Inferior parietal cortex (tissue), 1 donor: Measurements from ENCODE around the gene SKAP1.
"Not testable (repeated sequence)": the region's sequence is repeated elsewhere in the genome, so short reads cannot be mapped to it uniquely, and the experiment has no call there.

Experiments
- DNase-seq: peaks from one replicate; pipeline ENCODE4 v3.0.0-alpha.2; 2016; ENCODE audit errors: extremely low spot score

The SKAP1 gene

DNA sequence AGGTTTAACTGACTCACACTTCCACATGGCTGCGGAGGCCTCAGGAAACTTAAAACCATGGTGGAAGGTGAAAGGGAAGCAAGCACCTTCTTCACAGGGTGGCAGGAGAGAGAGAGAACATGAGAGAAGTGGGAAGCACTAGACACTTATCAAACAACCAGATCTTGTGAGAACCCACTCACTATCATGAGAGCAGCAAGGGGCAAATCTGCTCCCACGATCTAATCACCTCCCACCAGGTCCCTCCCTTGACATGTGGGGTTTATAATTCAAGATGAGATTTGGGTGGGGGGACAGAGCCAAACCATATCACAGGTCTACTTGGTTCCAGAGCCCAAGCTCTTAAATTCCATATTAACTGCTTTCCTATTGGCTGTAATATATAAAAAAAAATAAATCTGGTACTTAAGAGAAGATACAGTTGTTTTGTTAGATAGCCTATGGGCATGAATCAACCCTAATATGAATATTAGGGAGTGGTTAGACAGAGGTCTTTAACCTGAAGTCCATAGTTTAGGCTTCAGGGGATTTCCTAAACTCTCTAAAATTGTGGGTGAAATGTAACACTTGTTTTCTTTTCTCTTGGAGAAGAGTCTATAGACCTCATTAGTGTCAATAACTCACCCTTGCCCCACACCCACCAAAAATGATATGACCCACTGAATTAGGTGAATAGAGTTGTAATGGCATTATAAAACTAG, 56.7 kb downstream of the SKAP1 start:
- DNase-seq: no peak

GRCh38 chr17:48368967-48369366, 61.0 kb downstream of the SKAP1 start:
- not testable (repeated sequence) for DNase-seq

DNA sequence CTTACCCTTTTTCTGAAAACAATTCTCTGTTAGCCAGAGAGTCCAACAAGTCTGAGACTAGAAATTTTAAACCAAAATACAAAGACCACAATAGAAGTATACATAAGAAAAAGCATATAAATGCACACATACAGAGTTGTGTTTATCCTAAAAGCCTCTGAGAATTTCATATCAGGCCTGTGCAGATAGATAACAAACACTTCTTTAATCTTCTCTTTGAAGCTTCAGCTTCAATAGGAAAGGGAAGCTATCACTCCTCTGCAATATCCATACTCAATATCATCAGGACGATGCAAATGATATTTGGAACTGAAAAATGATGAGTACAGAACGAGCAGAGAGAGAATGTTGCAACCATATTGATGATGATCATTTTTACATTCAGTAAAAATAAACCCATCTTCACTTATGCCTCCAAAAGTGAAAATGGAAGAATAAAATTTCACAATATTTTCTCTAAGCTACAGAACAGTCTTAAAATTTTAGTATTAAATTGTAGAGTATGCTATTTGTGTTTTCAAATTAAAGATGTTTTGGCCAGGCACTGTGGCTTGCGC, 61.6 kb downstream of the SKAP1 start:
- DNase-seq: no peak

DNA sequence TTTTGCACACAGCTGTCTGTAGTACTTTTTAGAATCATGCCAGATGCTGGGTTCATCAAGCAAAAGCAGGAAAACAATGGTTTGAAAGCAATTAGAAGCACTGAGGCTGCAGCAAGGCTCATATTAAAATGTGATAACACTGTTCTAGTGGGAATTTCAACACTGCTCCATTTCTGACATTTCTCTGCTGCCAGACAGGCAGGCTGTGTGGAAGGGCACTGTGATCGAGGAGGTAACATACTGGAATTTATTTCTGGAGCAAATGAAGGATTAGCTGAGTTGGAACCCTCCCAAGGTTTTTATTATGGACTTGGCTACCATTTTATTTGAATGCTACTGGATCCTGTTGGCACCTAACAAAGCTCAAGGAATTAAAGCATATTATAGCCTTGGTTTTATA, 66.9 kb downstream of the SKAP1 start:
- DNase-seq: no peak

DNA sequence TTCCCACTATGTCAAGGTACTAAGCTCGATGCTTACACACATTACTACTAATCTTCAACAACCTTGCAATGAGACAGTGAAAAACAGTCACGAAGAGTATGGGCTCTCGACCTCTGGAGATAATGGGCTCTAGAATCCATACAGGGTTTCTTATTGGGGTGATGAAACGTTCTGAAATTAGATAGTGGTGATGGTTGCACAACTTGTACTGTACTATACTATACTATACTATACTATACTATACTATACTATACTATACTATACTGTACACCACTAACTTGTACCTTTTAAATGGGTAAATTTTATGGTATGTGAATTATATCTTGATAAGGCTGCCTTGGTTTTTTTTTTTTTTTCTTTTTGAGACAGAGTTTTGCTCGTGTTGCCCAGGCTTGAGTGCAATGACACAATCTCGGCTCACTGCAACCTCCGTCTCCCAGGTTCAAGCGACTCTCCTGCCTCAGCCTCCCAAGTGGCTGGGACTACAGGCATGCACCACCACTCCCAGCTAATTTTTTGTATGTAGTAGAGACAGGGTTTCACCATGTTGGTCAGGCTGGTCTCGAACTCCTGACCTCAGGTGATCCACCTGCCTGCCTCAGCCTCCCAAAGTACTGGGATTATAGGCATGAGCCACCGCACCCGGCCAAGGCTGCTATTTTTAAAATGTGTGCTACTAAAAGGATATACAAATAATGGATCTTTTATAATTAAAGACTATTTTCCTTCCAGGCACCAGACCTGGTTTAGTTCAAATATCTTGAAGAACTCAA, 69.0 kb downstream of the SKAP1 start:
- not testable (repeated sequence) for DNase-seq

DNA sequence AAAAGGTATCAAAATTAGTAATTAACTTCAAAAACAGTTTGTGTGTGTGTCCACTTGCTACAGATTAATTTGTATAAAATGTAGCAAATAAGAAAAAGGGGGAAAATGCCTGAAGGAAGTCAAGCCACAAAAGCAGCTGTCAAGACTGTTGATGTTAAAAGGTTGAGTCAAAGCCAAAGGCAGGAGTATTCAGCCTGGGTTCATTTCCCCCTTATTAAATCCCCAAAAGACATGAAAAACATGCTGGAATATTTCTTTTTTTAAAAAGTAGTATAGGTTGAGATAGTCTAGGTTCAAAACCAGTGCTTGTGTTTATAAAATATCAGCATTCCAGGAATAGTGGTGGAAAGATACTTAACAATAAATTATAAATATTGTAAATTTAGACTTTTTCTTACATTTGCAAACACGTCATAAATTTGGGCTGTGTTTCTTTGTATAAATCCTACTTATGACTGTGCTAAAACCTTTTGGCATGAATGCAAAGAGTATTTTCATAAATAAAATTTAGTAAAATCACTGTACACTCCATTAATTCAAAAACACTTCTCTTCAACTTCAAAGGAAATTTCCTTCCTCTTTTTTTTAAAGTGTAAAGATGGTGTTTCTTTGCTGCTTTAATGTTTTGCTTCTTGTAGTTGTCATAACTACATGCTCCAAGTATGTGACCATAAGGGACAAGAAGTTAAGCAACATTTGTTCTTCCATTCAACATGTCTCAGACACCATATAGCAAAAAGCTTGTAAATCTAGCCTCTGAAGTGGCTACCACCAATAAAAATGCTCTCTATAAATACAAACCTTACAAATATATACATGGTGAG, 72.0 kb downstream of the SKAP1 start:
- DNase-seq: no peak

DNA sequence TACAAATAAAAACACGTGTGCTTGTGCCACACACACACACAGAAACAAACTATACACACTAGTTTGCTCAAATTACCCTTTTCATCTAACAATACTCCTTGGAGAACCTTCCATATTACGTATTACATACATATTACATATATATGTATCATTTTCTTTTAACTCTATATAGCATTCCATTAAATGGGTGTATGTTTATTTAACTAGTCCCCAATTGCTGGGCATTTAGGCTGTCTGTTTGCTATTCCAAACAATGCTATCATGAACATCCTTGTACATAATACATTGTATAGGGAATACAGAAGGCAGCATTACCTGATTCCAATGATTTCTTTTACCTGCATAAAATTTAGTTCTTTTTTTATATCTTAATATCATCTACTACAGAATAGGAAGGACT, 73.1 kb downstream of the SKAP1 start:
- DNase-seq: no peak

- DNase-seq: no peak
Observed at GRCh38 chr17:48352630-48353029, 77.4 kb downstream of the SKAP1 start.

DNA sequence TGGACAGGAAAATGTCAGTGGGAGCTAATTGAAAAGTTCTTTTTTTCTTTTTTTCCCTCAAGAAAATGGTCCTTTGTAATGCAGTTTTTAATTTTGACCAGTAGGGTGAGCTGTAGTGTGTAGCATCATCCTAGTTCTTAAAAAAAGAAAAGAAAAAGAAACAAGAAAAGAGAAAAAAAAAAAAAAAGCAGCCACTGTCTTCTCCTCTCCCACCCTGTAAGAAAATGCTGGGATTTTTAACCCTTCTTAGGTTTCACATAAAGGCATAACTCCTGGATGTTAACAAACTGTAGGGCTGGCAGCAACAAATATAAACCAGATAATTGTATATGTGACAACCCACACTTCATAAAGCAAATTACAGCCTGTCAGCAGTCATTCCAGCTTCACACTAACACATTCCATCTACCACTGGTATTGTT, 78.1 kb downstream of the SKAP1 start:
- DNase-seq: peak; percentile 11

DNA sequence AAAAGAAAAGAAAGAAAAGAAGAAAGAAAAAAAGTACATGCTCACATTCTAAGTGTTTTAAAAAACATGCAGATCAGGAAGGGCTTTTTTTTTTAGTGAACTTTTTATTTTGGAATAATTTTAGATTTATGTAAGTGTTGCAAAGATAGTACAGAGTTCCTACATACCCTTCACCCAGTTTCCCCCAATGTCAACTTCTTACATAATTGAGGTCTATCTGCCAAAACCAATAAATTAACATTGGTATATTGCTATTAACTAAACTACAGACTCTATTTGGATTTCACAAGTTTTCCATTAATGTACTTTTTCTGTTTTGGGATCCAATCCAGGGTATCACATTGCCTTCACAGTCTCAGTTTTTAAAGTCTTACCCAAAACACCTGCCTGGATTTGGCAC, 81.7 kb downstream of the SKAP1 start:
- no peak for DNase-seq

- DNase-seq: no peak
Observed at GRCh38 chr17:48347177-48347576, 82.8 kb downstream of the SKAP1 start.

GRCh38 chr17:48344251-48344650, 85.8 kb downstream of the SKAP1 start:
- no peak for DNase-seq

DNA sequence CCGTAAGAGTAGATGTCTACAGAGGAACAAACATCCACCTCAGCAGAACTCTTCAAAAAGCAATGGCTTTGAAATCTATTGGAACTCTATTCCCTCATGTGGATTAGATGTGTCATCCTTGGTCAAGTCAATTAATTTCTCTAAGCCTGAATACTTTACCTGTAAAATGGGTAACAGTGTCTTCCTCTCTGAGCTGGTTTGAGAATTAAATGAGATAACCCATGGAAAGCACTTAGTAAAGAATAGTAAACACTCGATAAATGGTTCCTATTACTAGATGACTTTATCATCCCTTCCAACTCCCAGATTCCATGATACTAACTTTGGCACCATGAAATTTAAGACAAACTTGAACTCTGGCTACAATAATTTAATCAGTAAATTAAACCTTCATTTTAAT, 89.1 kb downstream of the SKAP1 start:
- DNase-seq: no peak

DNA sequence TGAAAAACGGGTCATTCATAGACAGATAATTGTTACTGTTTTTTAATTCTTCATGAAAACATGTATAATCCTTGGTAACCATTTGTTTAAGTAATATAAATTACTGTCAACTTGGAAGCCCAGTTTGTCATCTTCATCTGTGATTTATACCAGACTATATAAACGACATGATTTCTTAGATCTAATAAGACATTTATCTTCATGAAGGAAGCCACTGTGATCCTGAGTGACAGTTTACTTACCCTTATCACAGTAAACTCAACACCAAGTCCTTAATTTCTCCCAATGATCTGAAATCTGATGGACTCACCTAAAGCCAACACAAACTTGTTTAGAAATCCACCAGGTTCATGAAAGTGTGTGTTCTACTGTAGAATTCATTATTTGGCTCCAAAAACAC, 91.3 kb downstream of the SKAP1 start:
- no peak for DNase-seq

DNA sequence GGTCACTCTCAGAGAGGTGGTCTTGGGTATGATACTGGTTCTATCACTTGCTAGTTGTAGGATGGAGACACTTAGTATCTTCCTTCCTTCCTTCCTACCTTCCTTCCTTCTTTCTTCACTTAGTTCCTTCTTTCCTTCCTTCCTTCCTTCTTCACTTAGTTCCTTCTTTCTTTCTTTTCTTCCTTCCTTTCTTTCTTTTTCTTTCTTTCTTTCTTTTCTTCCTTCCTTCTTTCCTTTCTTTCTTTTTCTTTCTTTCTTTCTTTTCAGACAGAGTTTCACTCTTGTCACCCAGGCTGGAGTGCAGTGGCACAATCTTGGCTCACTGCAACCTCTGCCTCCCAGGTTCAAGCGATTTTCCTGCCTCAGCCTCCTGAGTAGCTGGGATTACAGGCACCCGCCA, 92.1 kb downstream of the SKAP1 start:
- not testable (repeated sequence) for DNase-seq

DNA sequence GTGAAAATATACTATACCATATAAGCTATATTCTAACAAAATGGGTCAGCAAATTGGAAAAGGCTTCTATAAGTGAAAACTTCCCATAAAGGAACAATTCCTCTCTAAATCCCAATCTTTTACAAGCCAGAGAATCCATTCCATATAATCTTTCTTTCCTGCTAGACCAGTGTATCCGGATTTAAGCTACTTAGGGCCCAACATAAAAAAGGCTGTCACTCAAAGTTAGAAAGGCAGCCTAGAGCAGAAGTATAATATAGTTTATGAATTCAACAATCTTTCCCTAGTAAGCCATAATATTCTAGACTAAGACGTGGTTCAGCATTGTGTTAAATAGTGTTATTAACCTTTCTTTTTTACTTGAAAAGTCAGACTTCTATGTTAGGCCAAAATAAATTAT, 93.0 kb downstream of the SKAP1 start:
- DNase-seq: no peak

DNA sequence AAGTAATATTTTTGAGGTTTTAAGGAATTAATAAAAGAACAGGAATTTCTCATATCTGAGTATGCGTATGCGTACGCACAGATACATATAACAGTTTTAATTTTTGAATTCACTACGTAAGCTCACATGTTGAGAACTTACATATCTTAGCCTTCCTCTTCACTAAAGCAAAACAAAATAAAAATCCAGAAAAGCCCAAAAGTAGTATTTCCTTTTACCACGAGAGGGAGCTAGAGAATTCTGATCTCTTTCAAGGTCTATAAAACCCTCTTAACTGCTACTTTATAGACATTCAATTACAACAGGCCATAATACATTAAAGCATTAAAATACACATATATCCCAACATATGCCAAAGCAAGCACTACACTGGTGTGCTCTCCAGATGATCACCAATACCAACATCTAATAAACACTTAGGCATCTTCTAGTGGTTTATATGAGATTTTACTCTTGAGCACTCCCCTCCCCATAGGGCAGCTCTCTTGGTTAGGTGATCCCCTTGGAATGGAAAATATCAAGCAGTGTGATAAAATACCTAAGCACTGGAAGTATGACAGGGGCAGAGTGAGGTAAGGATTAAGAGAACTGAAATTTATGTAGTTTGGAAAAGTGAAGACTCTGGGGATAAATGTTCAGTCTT, 94.0 kb downstream of the SKAP1 start:
- peak; percentile 86 for DNase-seq

DNA sequence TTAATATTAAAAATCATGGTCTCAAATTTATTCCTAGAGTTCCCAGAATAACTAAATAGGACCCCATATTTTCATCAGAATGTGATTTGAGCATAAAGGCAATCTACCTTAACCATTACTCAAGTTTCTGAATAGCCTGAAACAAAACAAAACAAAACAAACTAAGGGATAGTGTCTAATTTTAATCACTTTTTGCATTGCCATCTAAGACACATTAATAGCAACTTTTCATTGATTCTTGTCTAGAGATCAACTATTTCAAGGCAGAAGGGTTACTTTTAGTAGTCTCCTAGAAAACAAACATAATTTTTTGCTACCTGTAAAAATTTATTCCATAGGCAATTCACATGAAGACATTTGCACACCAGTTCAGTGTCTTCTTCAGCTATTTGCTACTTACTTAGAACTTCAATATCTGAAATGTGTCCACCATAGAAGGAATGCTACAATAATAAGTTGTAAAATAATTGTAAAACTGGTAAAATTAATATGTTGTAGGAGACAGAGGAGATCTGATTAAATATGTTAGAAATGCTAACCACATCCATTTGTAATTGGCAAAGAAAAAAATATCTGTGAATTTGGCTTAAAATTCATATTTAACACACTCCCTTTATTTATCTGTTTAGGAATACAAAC, 94.7 kb downstream of the SKAP1 start:
- no peak for DNase-seq

DNA sequence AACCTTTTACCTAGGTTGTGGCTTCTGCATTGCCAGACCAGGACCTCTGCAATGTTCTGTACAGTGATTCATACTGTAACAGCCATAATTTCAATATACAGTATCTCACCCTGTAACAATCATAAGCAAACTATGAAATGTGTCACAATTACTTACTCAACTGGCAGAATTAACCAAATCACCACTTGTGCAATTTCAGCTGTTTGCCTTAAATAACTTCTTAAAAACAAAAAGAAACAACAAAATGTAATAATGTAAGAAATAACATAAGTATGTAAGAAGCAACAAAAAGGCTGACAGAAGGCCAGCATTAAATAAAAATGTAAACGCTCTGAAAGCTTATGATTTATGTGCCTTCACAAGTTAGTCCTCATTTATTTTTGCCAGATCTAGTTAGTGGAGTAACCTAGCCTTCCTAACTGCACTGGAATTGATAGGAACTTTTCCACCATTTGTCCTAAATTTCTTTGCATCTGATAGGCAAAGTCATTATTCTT, 96.9 kb downstream of the SKAP1 start:
- DNase-seq: no peak

DNA sequence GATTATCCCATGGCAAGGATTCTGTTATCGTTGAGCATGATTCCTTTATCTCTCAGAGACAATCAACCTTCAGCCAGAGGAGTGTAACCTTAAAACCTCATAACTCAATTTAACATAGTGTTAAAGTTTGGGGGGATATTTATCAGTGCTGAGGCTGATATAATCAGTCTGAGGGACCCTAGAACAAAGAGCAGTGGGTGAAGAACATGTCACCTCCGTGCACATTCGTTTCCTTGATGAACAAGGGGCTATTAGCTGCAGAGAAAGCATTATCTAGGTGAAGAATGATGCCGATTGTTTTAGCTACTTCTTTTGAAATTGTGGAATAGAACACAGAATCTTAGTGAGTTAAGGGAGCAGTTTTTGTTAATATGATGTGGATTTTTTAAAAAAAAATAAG, 99.1 kb downstream of the SKAP1 start:
- no peak for DNase-seq

GRCh38 chr17:48330421-48330820, 99.6 kb downstream of the SKAP1 start:
- no peak for DNase-seq
